Caco-2 (cell line): ENCODE measurements around the gene CIDEB. TPM values are rescaled to one million over a fixed set of nuclear protein-coding genes. Genes with fewer than 3 reads are reported as not detected.

Experiments used
- BruUV-seq: library from RNA; stranded (reverse); fragments of 400-500 nt; replicated peaks from 2 replicates; lab custom pipeline; 2021; lab: Mats Ljungman, UMichigan
- CTCF ChIA-PET: fragments of 300-600 bp; sonication (Branson Sonifier 250); formaldehyde crosslinking; loops from one replicate; lab custom pipeline; 2022; ENCODE audit warnings: antibody characterized with exemption; lab: Charles Lee
- POLR2A ChIA-PET: fragments of 300-600 bp; sonication (Branson Sonifier 250); formaldehyde crosslinking; loops from one replicate; lab custom pipeline; 2022; ENCODE audit warnings: antibody characterized with exemption; lab: Charles Lee
- DNase-seq, 2 experiments: peaks; one replicate each; pipeline versions ENCODE4 v3.0.0 to v3.0.0-alpha.2; 2020 to 2022
- H3K27me3 ChIP-seq: replicated peaks from 2 replicates; pipeline ENCODE4 v1.6.0; 2011; ENCODE audit warnings: low read length; ENCODE audit not compliant: control insufficient read depth, insufficient read depth
- H3K36me3 ChIP-seq: 2 replicates; pipeline ENCODE4 v1.5.1; 2011; ENCODE audit warnings: low read length; ENCODE audit not compliant: control insufficient read depth, insufficient read depth
- H3K4me1 ChIP-seq: fragments of 250-450 bp; sonication (Bioruptor Pico); 2 replicates; pipeline ENCODE4 v1.5.1; 2020; ENCODE audit warnings: mild to moderate bottlenecking
- H3K4me3 ChIP-seq: 2 replicates; pipeline ENCODE4 v1.5.1; 2011; ENCODE audit warnings: low read depth, mild to moderate bottlenecking, control low read depth, low read length
- H3K9me3 ChIP-seq: fragments of 250-450 bp; sonication (Bioruptor Pico); 2 replicates; pipeline ENCODE4 v1.5.1; 2020; ENCODE audit warnings: mild to moderate bottlenecking, moderate library complexity
- H3K27ac Mint-ChIP-seq: one replicate; pipeline ENCODE4 v1.8.0; 2022; ENCODE audit warnings: mixed read lengths; ENCODE audit not compliant: unreplicated experiment
- H3K27me3 Mint-ChIP-seq: one replicate; pipeline ENCODE4 v1.8.0; 2022; ENCODE audit warnings: mixed read lengths; ENCODE audit not compliant: insufficient read depth, unreplicated experiment
- H3K36me3 Mint-ChIP-seq: one replicate; pipeline ENCODE4 v1.8.0; 2022; ENCODE audit warnings: mild to moderate bottlenecking, mixed read lengths; ENCODE audit not compliant: insufficient read depth, unreplicated experiment
- H3K4me1 Mint-ChIP-seq: one replicate; pipeline ENCODE4 v1.8.0; 2022; ENCODE audit warnings: low read depth, mixed read lengths; ENCODE audit not compliant: unreplicated experiment
- H3K4me3 Mint-ChIP-seq: one replicate; pipeline ENCODE4 v1.8.0; 2022; ENCODE audit warnings: mild to moderate bottlenecking, moderate library complexity, mixed read lengths; ENCODE audit not compliant: unreplicated experiment
- H3K9me3 Mint-ChIP-seq: one replicate; pipeline ENCODE4 v1.8.0; 2022; ENCODE audit warnings: mixed read lengths; ENCODE audit not compliant: unreplicated experiment
- CTCF ChIP-seq, 2 experiments: fragments of 200-600 bp in 1 of 2; IDR thresholded peaks; 1 replicate in 1 of 2; 2 replicates in 1 of 2; pipeline versions ENCODE4 v1.5.1 to v1.8.0; 2011 to 2022; ENCODE audit warnings: antibody characterized with exemption in 1 of 2, control low read depth in 1 of 2, inconsistent platforms in 1 of 2, low read depth in 1 of 2, low read length in 1 of 2, mild to moderate bottlenecking in 1 of 2, moderate library complexity in 1 of 2; ENCODE audit not compliant: insufficient read depth in 1 of 2, severe bottlenecking in 1 of 2, unreplicated experiment in 1 of 2
- intact Hi-C: fragments of 100-400 bp; cut with micrococcal nuclease; formaldehyde crosslinking; loops from one replicate; pipeline ENCODE4 v1.10.0; 2022; ENCODE audit not compliant: unreplicated experiment
- total RNA-seq: library from RNA; stranded (reverse); gene quantifications from 2 replicates; pipeline ENCODE4 v1.2.3, GENCODE V29; 2022

Gene CIDEB
- total RNA-seq, 1 experiment from 2014 or later = 7.2 TPM

DNA sequence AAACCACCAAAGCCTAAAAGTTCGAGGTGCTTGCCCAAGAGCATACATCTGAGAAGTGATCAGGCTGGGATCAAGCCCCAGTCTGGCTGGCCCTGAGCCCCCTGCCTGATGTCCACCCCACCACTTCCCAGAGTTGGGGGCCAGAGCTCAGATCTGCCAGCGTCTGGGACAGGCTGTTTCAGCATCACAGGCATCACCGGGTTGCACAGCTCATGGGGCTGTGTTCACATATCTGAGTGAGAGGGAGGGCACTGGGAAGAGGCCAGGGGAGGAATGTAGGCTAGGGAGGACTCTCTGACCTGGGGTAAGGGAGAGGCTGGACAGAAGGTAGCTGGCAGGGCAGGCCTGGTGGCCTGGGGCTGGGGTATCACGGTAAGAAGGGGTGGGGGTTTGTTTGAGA lies 50.8 kb downstream of the CIDEB start:
- intact Hi-C loops = no loop called here
- no peak overlapping the region for H3K4me3 ChIP-seq
- Mint-ChIP-seq H3K27ac (no peak overlapping the region), H3K9me3 (no peaks in the 10 kb centered on the region), H3K27me3 (no peaks in the 10 kb centered on the region), H3K4me3 (no peak overlapping the region), H3K4me1 (no peaks in the 10 kb centered on the region), H3K36me3 (no peaks in the 10 kb centered on the region)
- DNase-seq = no peak
- ChIA-PET POLR2A (no interaction called here), CTCF (interaction anchor here (0.5 to 1.3 kb wide), 2 partner anchors 41 to 75 kb away, joined by 3 to 4 read pairs; no protein-coding TSS in a partner anchor)
- no TSS peak for BruUV-seq
- no peak for TF ChIP-seq CTCF (IDR thresholded peaks at IDR 0.05; ENCODE audit: insufficient read depth in 1 of 2, low read depth in 1 of 2, low read length in 1 of 2, severe bottlenecking in 1 of 2, unreplicated experiment in 1 of 2)
- no peaks in the 10 kb centered on the region for H3K27me3 ChIP-seq
- no peaks in the 10 kb centered on the region for H3K9me3 ChIP-seq
- no peaks in the 10 kb centered on the region; the same call in 1 of the 2 replicates for H3K36me3 ChIP-seq
- peaks cover 12% of the 10 kb centered on the region for H3K4me1 ChIP-seq

GRCh38 chr14:24255931-24256711 lies 51.7 kb downstream of the CIDEB start:
- no peaks in the 10 kb centered on the region; the same call in 1 of the 2 replicates for H3K36me3 ChIP-seq
- no peaks in the 10 kb centered on the region for H3K27me3 ChIP-seq
- Mint-ChIP-seq H3K4me1 (no peaks in the 10 kb centered on the region), H3K27me3 (no peaks in the 10 kb centered on the region), H3K36me3 (no peaks in the 10 kb centered on the region), H3K27ac (no peak overlapping the region), H3K4me3 (no peak overlapping the region), H3K9me3 (no peaks in the 10 kb centered on the region)
- no peaks in the 10 kb centered on the region for H3K9me3 ChIP-seq
- CTCF ChIA-PET = interaction anchor here (1.3 kb wide), 1 partner anchor 41 kb away, joined by 3 read pairs; no protein-coding TSS in a partner anchor
- TF ChIP-seq CTCF (IDR thresholded peaks at IDR 0.05; ENCODE audit: insufficient read depth in 1 of 2, low read depth in 1 of 2, low read length in 1 of 2, severe bottlenecking in 1 of 2, unreplicated experiment in 1 of 2) = no peak
- POLR2A ChIA-PET = no interaction called here
- H3K4me1 ChIP-seq = peaks cover 13% of the 10 kb centered on the region
- intact Hi-C loops = no loop called here
- BruUV-seq = no TSS peak
- DNase-seq = no peak
- no peak overlapping the region for H3K4me3 ChIP-seq

DNA sequence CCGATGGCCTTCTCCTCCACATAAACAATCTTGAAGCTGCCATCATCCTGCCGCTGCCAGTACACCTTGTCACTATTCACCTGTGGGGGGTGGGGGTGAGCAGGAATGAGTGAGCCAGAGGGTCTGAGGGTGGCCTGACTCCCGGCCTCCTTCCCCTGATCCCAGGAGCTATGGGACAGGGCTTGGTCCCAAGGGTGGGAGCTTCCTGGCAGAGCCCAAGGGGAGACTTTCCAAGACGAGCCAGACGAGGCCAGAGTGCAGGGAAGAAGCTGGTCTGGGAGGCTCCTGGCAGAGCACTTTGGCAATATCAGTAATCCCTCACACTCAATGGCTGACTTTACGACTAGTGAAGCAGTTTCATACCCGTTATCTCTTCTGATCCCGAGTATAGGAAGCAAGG lies 52.3 kb downstream of the CIDEB start:
- H3K4me1 ChIP-seq = peaks cover 13% of the 10 kb centered on the region
- H3K27ac Mint-ChIP-seq = no peak overlapping the region
- TF ChIP-seq CTCF (IDR thresholded peaks at IDR 0.05; ENCODE audit: insufficient read depth in 1 of 2, low read depth in 1 of 2, low read length in 1 of 2, severe bottlenecking in 1 of 2, unreplicated experiment in 1 of 2) = no peak
- H3K4me1 Mint-ChIP-seq = no peaks in the 10 kb centered on the region
- no peak for DNase-seq
- no peak overlapping the region for H3K4me3 ChIP-seq
- H3K27me3 ChIP-seq = no peaks in the 10 kb centered on the region
- POLR2A ChIA-PET = no interaction called here
- BruUV-seq = no TSS peak
- H3K4me3 Mint-ChIP-seq = no peak overlapping the region
- intact Hi-C loops = no loop called here
- no peaks in the 10 kb centered on the region; the same call in 1 of the 2 replicates for H3K36me3 ChIP-seq
- H3K9me3 ChIP-seq = no peaks in the 10 kb centered on the region
- CTCF ChIA-PET = no interaction called here
- no peaks in the 10 kb centered on the region for H3K27me3 Mint-ChIP-seq
- no peaks in the 10 kb centered on the region for H3K36me3 Mint-ChIP-seq
- no peaks in the 10 kb centered on the region for H3K9me3 Mint-ChIP-seq

Other genes with a start within 250 kb of the CIDEB start
- not detected in 2 replicates for gene CPNE6, start 236.4 kb downstream of the CIDEB start, total RNA-seq
- gene PCK2, start 213.7 kb downstream of the CIDEB start, total RNA-seq = 132 and 146 TPM in 2 replicates
- 58.1 and 65.9 TPM in 2 replicates for gene DCAF11, start 193.2 kb downstream of the CIDEB start, total RNA-seq
- gene NRL, start 193.0 kb downstream of the CIDEB start, total RNA-seq = 2.1 and 2.3 TPM in 2 replicates
- 0.39 and 0.44 TPM in 2 replicates for gene FITM1, start 177.3 kb downstream of the CIDEB start, total RNA-seq
- gene PSME1, start 171.8 kb downstream of the CIDEB start, total RNA-seq = 130 and 141 TPM in 2 replicates
- gene EMC9, start 166.4 kb downstream of the CIDEB start, total RNA-seq = 31.1 and 32.4 TPM in 2 replicates
- gene PSME2, start 161.4 kb downstream of the CIDEB start, total RNA-seq = 142 and 145 TPM in 2 replicates
- 72.2 and 77.6 TPM in 2 replicates for gene RNF31, start 160.5 kb downstream of the CIDEB start, total RNA-seq
- 54.1 and 55.4 TPM in 2 replicates for gene IRF9, start 146.7 kb downstream of the CIDEB start, total RNA-seq
- gene REC8, start 135.9 kb downstream of the CIDEB start, total RNA-seq = 8.4 and 10.6 TPM in 2 replicates
- gene IPO4, start 119.2 kb downstream of the CIDEB start, total RNA-seq = 85.4 and 95.8 TPM in 2 replicates
- 41.9 and 47.1 TPM in 2 replicates for gene TM9SF1, start 112.5 kb downstream of the CIDEB start, total RNA-seq
- not detected in 2 replicates for gene TSSK4, start 102.3 kb downstream of the CIDEB start, total RNA-seq
- 57.7 and 58.7 TPM in 2 replicates for gene CHMP4A, start 94.5 kb downstream of the CIDEB start, total RNA-seq
- 19.6 and 20.5 TPM in 2 replicates for gene MDP1, start 91.9 kb downstream of the CIDEB start, total RNA-seq
- gene NEDD8, start 75.6 kb downstream of the CIDEB start, total RNA-seq = 210 and 218 TPM in 2 replicates
- 76.9 and 80.1 TPM in 2 replicates for gene GMPR2, start 75.0 kb downstream of the CIDEB start, total RNA-seq
- 33.4 and 34.4 TPM in 2 replicates for gene TINF2, start 65.4 kb downstream of the CIDEB start, total RNA-seq
- 5.9 and 6.1 TPM in 2 replicates for gene TGM1, start 44.8 kb downstream of the CIDEB start, total RNA-seq
- 27.1 and 30.4 TPM in 2 replicates for gene RABGGTA, start 36.4 kb downstream of the CIDEB start, total RNA-seq
- 15.6 and 18.1 TPM in 2 replicates for gene DHRS1, start 8.2 kb downstream of the CIDEB start, total RNA-seq
- 35.1 and 38.3 TPM in 2 replicates for gene NOP9, start 8.1 kb downstream of the CIDEB start, total RNA-seq
- 10.3 and 12.3 TPM in 2 replicates for gene LTB4R2, start 2.2 kb upstream of the CIDEB start, total RNA-seq
- 7.3 and 7.8 TPM in 2 replicates for gene LTB4R, start 3.5 kb upstream of the CIDEB start, total RNA-seq
- gene ADCY4, start 27.1 kb upstream of the CIDEB start, total RNA-seq = 0.57 and 0.60 TPM in 2 replicates
- 1.5 TPM in 2 replicates for gene RIPK3, start 32.0 kb upstream of the CIDEB start, total RNA-seq
- gene NFATC4, start 60.2 kb upstream of the CIDEB start, total RNA-seq = 0.84 and 0.88 TPM in 2 replicates
- 5.9 and 6.1 TPM in 2 replicates for gene NYNRIN, start 91.0 kb upstream of the CIDEB start, total RNA-seq
- gene CBLN3, start 121.7 kb upstream of the CIDEB start, total RNA-seq = 1.1 and 1.4 TPM in 2 replicates
- 50.0 and 50.5 TPM in 2 replicates for gene KHNYN, start 122.0 kb upstream of the CIDEB start, total RNA-seq
- gene SDR39U1, start 134.8 kb upstream of the CIDEB start, total RNA-seq = 44.1 and 45.8 TPM in 2 replicates
- gene CMA1, start 200.3 kb upstream of the CIDEB start, total RNA-seq = not detected in 2 replicates